NCI-H1092 treated with DMSO at 0.1 percent for 48 hours (cell line): ENCODE data around the gene PLXNB3.
A peak's percentile ranks its signal among the peaks of the same experiment; 100 is the strongest.
"Not testable (repeated sequence)": the region's sequence is repeated elsewhere in the genome, so short reads cannot be mapped to it uniquely, and the experiment has no call there.

ENCODE experiments used
- DNase-seq: peaks from one replicate; lab custom pipeline; 2025; lab: John Stamatoyannopoulos, UW

PLXNB3 gene

GRCh38 chrX:153818064-153818463 is 54.0 kb downstream of the PLXNB3 start:
- DNase-seq = not testable (repeated sequence)

- DNase-seq = peak; percentile 66
Observed at GRCh38 chrX:153818571-153819383, 54.7 kb downstream of the PLXNB3 start.

DNA sequence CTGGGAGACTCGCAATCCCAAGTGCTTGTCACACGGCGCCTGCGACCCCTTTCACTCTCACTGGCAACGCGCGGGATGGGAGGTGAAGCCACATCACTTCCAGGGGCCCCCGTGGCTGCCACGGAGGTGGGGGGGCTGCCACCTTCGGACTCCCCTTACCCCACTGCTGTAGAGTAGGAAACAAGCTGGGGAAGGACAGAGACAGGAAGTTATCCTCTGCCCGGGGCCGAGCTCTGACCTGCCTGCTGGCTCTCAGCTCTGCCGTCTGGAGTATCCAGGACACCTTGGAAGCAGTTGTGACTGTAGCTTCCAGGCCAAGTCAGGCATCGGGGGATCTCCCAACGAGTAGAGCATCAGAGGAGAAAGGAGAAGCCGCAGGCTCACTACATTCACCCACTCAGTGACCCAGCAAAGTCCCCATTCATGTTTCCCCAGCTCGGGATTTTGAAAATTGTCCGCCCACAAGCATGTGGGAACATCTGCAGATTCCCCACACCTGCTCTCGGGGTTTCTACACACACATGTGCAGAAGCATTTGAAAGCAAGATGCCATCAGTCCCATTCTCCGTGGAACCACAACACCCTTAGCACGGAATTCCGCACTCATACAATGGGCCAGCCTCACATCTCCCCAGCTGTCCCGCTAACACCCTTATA is 55.5 kb downstream of the PLXNB3 start:
- DNase-seq = peak; percentile 46

DNA sequence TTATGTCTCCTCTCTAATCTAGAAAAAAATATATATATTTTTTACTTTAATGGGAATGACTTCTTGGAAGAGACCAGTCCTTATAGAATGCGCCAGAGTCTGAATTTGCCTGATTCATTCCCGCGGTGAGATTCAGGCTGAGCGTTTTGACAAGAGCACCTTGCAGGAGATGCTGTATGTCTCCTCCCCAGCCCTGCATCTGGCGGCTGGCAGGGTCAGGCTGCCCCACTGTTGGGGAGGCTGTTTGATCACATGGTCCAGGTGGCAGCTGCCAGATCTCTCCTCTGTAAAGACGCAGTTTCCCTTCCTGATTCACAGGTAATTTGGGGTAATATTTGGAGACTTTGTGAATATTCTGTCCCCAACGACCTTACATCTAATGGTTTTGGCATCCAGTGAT is 56.6 kb downstream of the PLXNB3 start:
- DNase-seq = peak; percentile 28

GRCh38 chrX:153821066-153821465 is 57.0 kb downstream of the PLXNB3 start:
- DNase-seq = peak; percentile 31

GRCh38 chrX:153824348-153824747 is 60.3 kb downstream of the PLXNB3 start:
- DNase-seq = no peak

DNA sequence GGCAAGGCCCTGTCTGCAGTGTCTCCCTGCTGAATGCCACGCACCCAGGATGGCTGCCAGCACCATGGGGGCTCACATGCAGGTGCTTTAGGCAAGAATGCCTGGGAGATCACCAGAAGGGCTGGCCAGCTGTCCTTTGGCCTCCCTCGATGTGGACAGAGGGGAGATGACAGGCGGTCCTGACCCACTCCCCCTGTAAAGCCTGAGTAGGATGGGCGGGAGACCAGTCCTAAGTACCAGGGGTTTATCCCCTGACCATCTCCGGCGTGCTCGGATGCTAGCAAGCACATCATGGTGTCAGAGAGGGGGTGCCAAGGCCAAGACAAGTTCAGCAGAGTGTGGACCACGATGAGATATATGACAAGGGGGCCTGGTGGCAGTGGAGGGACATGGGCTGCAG is 61.0 kb downstream of the PLXNB3 start:
- no peak for DNase-seq
